SK-N-SH treated with all-trans-retinoic acid at 6 μM for 48 hours (cell line): ENCODE data around the gene SMARCA1.

Experiments used
- ATAC-seq: fragments of 200-7000 bp; cut with Tn5 transposase; 3 replicates; pipeline ENCODE4 v1.9.1; 2020; ENCODE audit warnings: mild to moderate bottlenecking, moderate library complexity
- ARNTL ChIP-seq: fragments of 450-650 bp; formaldehyde crosslinking; IDR thresholded peaks from 2 replicates; pipeline ENCODE4 v1.5.0; 2020; ENCODE audit warnings: low read depth, mild to moderate bottlenecking, moderate library complexity, borderline replicate concordance
- BACH2 ChIP-seq: fragments of 250-450 bp; sonication (Bioruptor Pico); IDR thresholded peaks from 2 replicates; pipeline ENCODE4 v1.9.0; 2021; ENCODE audit warnings: mild to moderate bottlenecking, borderline replicate concordance
- CSDC2 ChIP-seq: fragments of 250-450 bp; sonication (Bioruptor Pico); IDR thresholded peaks from 2 replicates; pipeline ENCODE4 v1.5.0; 2020; ENCODE audit warnings: mild to moderate bottlenecking, moderate library complexity
- CSRNP3 ChIP-seq: fragments of 250-450 bp; sonication (Bioruptor Pico); IDR thresholded peaks from 2 replicates; pipeline ENCODE4 v1.5.1; 2021; ENCODE audit warnings: mild to moderate bottlenecking, moderate library complexity
- ESRRG ChIP-seq: fragments of 250-450 bp; sonication (Bioruptor Pico); IDR thresholded peaks from 2 replicates; pipeline ENCODE4 v1.6.1; 2021; ENCODE audit warnings: mild to moderate bottlenecking
- GLIS3 ChIP-seq: fragments of 250-450 bp; sonication (Bioruptor Pico); IDR thresholded peaks from 2 replicates; pipeline ENCODE4 v1.5.0; 2020; ENCODE audit warnings: mild to moderate bottlenecking, moderate library complexity
- ISL1 ChIP-seq: fragments of 250-450 bp; sonication (Bioruptor Pico); IDR thresholded peaks from 2 replicates; pipeline ENCODE4 v2.1.2; 2022; ENCODE audit warnings: mild to moderate bottlenecking, moderate library complexity
- OSR1 ChIP-seq: fragments of 250-450 bp; sonication (Bioruptor Pico); IDR thresholded peaks from 2 replicates; pipeline ENCODE4 v1.8.0; 2022; ENCODE audit warnings: moderate library complexity, mild to moderate bottlenecking, inconsistent platforms
- PATZ1 ChIP-seq: fragments of 250-450 bp; sonication (Bioruptor Pico); IDR thresholded peaks from 2 replicates; pipeline ENCODE4 v1.8.0; 2020; ENCODE audit warnings: mild to moderate bottlenecking, moderate library complexity, borderline replicate concordance
- PPARA ChIP-seq: fragments of 250-450 bp; sonication (Bioruptor Pico); IDR thresholded peaks from 2 replicates; pipeline ENCODE4 v1.5.0; 2020; ENCODE audit warnings: mild to moderate bottlenecking, borderline replicate concordance
- RARB ChIP-seq: fragments of 250-450 bp; sonication (Bioruptor Pico); IDR thresholded peaks from 2 replicates; pipeline ENCODE4 v1.8.0; 2021; ENCODE audit warnings: mild to moderate bottlenecking, moderate library complexity
- SNAI2 ChIP-seq: fragments of 250-450 bp; sonication (Bioruptor Pico); IDR thresholded peaks from 2 replicates; pipeline ENCODE4 v1.5.0; 2020; ENCODE audit warnings: mild to moderate bottlenecking, moderate library complexity
- TCF4 ChIP-seq: fragments of 250-450 bp; sonication (Bioruptor Pico); IDR thresholded peaks from 2 replicates; pipeline ENCODE4 v1.8.0; 2021; ENCODE audit warnings: mild to moderate bottlenecking, moderate library complexity, borderline replicate concordance
- TOX ChIP-seq: fragments of 250-450 bp; sonication (Bioruptor Pico); IDR thresholded peaks from 2 replicates; pipeline ENCODE4 v1.8.0; 2021; ENCODE audit warnings: mild to moderate bottlenecking, moderate library complexity, borderline replicate concordance
- TSHZ2 ChIP-seq: fragments of 250-450 bp; sonication (Bioruptor Pico); IDR thresholded peaks from 2 replicates; pipeline ENCODE4 v1.5.0; 2020; ENCODE audit warnings: mild to moderate bottlenecking, moderate library complexity
- ZC3H10 ChIP-seq: fragments of 250-450 bp; sonication (Bioruptor Pico); IDR thresholded peaks from 2 replicates; pipeline ENCODE4 v1.5.1; 2021; ENCODE audit warnings: mild to moderate bottlenecking, moderate library complexity
- ZFP3 ChIP-seq: fragments of 250-450 bp; sonication (Bioruptor Pico); IDR thresholded peaks from 2 replicates; pipeline ENCODE4 v1.5.0; 2020; ENCODE audit warnings: mild to moderate bottlenecking, moderate library complexity
- ZFP30 ChIP-seq: fragments of 450-650 bp; formaldehyde crosslinking; IDR thresholded peaks from 2 replicates; pipeline ENCODE4 v1.5.0; 2022; ENCODE audit warnings: mild to moderate bottlenecking, moderate library complexity
- ZNF565 ChIP-seq: fragments of 450-650 bp; formaldehyde crosslinking; conservative IDR thresholded peaks from 2 replicates; pipeline ENCODE4 v1.5.0; 2020; ENCODE audit warnings: low read depth, mild to moderate bottlenecking, moderate library complexity
- ZNF70 ChIP-seq: fragments of 450-650 bp; formaldehyde crosslinking; IDR thresholded peaks from 2 replicates; pipeline ENCODE4 v1.5.0; 2020; ENCODE audit warnings: mild to moderate bottlenecking, moderate library complexity

The SMARCA1 gene

GRCh38 chrX:129531132-129531531 lies 7.8 kb upstream of the SMARCA1 start (continued):
- TF ChIP-seq PATZ1 (CRISPR knock-in tag) (no peak), TCF4 (CRISPR knock-in tag) (no peak)

- TF ChIP-seq BACH2 (CRISPR knock-in tag), result no peak
- TF ChIP-seq PATZ1 (CRISPR knock-in tag), result no peak
- TF ChIP-seq TCF4 (CRISPR knock-in tag), result no peak
- no peak for TF ChIP-seq ZNF565 (CRISPR knock-in tag)
- TF ChIP-seq ARNTL (CRISPR knock-in tag), result no peak
- TF ChIP-seq TSHZ2, result no peak
- no peak for TF ChIP-seq OSR1 (CRISPR knock-in tag)
- no peak for TF ChIP-seq ZNF70 (CRISPR knock-in tag)
- TF ChIP-seq GLIS3 (CRISPR knock-in tag), result no peak
- no peak for TF ChIP-seq ZC3H10 (CRISPR knock-in tag)
- no peak for TF ChIP-seq TOX (CRISPR knock-in tag)
- TF ChIP-seq ZFP30 (CRISPR knock-in tag), result no peak
- TF ChIP-seq SNAI2 (CRISPR knock-in tag), result no peak
- TF ChIP-seq RARB, result no peak
- TF ChIP-seq PPARA (CRISPR knock-in tag), result no peak
- TF ChIP-seq CSDC2 (CRISPR knock-in tag), result no peak
- TF ChIP-seq ESRRG (CRISPR knock-in tag), result no peak
- no peak for TF ChIP-seq ISL1 (CRISPR knock-in tag)
- ATAC-seq, result no peak
These were observed 7.1 kb upstream of the SMARCA1 start for GRCh38 chrX:129530410-129530809.

- TF ChIP-seq ZC3H10 (CRISPR knock-in tag) (no peak), ZFP3 (no peak), ZNF70 (CRISPR knock-in tag) (no peak), RARB (no peak), CSRNP3 (CRISPR knock-in tag) (no peak), ZFP30 (CRISPR knock-in tag) (no peak), ESRRG (CRISPR knock-in tag) (no peak), TSHZ2 (no peak), ARNTL (CRISPR knock-in tag) (no peak), PATZ1 (CRISPR knock-in tag) (no peak), ZNF565 (CRISPR knock-in tag) (no peak)
- peak; percentile 56 for ATAC-seq
These were observed 6.5 kb upstream of the SMARCA1 start for GRCh38 chrX:129529685-129530281.
